ENCODE results near the gene CDC42BPB. TPM values are rescaled to one million over a fixed set of nuclear protein-coding genes. Genes with fewer than 3 reads are reported as not detected.

The CDC42BPB gene
- total RNA-seq, 1 donor from 2014 or later: 131 TPM

DNA sequence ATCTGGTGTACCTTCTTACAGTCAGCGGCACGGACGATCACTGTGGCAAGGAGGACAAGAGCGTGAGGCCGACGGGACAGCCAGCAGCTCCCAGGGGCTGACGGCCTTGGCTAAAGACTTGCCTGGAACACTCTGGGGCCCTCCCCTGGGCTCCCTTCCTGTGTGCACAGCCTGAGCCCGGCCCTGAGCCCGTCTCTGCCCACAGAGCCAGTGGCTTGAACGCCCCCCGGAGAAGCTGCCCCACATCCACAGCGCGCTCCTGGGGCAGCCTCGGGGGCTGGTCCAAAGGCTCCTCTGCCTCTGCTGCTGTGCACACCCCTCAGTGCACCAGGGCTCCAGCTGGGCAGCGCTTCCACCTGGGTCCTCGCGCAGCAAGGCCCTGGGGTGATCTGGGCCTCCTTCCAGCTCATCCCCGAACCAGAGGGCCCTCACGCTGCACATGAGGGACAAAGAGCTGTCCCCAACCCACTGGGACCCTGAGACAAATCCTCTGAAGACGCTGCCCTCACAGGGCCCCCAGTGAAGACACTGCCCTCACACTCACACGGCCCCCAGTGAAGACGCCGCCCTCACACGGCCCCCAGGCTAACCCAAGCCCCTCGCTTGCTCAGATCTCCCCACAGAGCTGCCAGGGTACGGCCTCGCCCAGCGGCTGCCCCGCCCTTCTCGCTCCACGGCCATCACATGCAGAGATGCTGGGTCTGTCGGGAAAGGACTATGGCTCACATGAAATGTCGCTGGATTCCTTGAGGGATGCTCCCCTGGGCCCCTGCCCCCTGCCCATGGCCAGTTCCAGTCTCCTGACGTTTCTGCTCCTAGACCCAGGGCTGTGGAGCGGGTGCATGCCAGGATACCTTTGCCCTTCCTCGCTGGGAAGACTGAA, 112.7 kb downstream of the CDC42BPB start:
- DNase-seq (ENCODE audit: low spot score): no peak

DNA sequence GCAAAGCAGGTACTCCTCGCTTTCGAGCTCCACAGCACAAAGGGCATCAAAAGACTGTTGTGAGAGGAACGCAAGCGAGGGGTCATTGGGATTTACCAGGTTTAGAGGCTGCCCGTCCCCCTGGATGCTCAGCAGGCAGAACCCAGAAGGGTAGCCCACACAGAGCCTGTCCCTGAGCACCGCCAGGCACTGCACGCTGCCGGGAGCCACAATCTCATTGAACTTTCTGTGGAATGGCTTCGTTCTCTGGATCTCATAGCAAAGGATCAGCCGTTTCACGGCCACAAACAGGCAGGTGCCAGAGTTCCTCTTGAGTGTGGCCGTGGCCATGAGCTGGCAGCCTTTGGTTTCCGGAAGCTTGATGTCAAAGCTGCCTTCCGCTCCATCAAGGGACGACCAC, 113.4 kb downstream of the CDC42BPB start:
- no peak for DNase-seq (ENCODE audit: low spot score)

DNA sequence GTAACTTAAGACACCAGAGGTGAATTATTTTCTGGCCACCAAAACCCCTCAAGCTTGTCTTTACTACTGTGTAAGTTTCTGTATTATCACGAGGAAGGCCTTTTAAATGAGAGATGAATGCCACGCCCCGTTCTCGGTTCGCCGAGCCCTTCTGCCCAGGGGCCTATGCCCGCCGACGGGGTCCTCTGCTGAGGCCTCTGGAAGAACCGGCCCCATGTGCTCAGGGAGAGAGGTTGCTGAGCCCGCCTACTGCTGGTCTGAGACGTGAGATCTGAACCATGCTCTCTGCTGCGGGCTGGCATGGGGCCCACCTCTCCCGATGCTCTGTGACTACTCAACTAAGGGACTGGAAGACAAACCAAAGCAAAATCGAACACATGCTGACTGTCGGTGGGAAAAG, 113.9 kb downstream of the CDC42BPB start:
- DNase-seq (ENCODE audit: low spot score): no peak

DNA sequence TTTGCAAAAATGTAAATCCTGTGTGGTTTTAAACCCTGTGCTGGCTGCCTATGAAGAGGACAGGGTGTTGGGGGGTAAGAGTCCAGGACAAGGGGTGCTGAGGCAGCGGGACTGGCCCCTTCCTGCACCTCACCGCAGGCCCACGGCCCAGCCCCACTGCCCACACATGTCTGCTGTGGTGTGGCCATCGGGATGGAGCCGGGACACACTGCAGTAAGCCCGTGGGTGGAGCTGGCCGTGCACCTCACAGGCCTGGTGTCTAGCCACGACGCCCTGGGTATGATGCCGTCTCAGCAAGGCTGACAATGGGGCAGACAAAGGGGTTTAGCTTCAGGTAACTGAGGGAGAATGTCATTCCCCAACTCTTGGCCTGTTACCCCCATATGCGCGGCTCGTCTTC, 115.3 kb downstream of the CDC42BPB start:
- DNase-seq (ENCODE audit: low spot score): no peak

DNA sequence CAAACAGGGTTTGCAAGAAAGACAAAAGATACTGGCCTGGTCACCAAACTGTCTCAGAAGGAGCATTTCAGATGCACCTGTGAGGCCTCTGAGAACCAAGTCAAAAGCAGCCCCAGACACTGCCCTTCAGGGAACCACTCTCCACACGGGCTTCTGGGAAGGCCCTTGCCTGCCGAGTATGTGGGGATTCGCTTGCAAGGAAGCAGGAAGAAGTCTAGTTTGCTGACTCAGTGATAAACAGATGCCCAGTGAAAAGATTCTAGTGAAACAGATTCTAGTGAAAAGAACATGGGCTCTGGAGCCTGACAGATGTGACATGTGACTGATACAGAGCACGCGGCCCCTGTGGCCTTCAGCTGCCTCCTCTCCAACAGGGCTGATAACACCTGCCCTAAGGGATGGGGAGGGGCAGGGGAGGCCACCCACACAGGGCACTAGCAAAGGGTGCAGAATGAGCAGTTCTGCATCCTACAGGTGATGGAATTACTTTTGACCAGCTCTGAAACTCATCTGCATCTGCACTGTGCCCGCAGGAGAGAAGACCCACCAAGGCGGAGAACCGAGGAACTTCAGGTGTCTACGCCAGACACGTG, 115.8 kb downstream of the CDC42BPB start:
- DNase-seq (ENCODE audit: low spot score): no peak

DNA sequence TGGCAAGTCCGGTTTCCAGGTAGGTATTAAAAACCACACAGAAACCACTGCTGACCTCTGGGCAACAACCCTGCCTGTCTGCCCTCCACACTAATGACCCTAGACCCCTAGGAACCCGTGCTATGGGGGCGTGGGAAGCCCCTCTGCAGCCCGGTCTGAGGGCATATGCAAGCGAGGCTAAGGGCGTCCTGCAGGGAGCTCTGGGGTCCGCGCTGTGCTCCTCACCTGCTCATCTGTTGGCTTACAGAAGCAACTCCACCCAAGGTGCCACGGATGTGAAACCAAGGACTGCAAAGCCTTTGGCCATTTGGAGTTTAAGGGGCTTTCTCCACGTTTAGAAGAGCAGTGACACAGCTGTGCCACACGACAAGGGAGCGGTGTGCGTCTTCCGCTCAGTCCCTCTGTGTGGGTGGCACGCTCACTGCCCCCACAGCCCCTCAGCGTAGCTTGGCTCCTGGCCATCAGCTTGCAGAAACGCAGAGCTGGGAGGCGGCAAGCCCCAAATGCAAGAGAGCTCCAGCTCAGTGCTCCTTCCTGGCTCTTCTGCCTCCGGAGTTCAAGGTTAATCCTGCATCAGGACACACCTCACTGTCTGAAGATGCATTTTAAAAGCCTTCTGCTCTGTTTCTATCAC, 116.5 kb downstream of the CDC42BPB start:
- no peak for DNase-seq (ENCODE audit: low spot score)

DNA sequence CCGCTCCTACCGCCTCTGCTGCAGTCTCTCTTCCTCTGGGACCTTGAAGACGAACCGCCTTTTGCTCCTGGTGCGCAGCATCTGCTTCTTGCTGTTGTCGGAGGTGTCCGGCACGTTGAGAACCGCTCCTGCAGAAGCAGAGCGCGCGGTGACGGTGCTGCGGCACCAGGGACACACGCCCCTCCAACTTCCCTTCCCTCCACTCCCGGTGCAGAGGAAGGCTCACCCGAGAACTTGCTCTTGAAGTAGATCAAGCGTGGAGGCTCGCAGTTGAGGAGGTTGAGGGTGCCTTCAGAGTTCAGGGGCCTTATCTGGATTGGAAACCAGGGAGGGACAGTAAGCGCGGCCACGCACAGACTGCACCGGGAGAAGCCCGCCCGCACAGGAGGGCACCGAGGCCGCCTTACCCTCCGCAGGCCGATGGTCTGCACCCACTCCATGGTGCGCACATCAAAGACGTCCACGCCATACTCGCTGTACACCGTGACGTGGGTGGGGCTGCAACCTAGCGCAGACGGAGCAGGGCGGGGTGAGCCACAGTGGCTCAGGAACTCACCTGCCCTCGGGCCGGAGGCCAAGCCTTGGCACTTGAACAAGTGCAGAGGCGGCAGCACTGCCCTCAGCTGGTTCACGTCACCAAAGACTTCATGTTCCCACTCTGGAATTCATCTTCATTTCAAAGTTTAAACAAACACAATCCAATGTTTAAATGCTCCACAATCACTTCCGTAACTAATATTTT, 117.4 kb downstream of the CDC42BPB start:
- DNase-seq (ENCODE audit: low spot score): no peak

DNA sequence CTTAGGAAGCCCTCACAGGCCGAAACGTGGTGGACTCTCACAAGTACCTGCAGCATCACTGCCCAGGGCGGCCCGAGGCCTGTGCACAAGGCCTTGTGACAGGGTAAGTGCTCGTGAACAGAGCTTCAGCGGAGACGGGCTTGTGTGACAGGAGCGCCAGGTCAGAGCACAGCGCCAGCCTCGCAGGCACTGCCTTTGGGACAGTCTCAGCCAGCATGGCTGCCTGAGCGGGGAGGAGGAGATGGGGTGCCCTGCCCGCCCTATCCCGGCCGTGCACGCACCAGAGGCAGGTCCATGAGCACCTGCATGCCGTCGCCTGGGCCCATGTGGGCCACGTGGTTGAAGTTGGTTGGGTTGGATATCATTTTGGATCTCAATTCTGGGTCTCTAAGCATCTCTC, 118.0 kb downstream of the CDC42BPB start:
- DNase-seq (ENCODE audit: low spot score): no peak

DNA sequence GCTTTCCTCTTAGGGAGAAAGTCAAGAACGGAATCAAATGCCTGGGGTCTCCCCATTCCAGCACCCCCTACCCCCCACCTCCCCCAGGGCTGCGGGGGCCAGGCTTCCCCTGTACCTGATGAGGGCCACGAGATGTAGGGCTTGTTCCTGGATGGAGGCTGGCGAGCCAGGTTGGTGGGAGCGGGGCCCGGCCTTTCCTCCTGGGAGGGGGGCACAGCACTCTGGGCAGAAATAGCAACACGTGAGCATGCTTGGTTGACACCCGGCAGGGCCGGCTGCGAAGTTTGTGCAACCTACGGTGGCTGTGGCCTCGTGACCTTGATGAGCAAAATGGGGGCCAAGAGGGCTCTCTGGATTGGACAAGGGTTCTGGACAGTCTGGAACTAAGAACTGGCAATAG, 119.2 kb downstream of the CDC42BPB start:
- no peak for DNase-seq (ENCODE audit: low spot score)

DNA sequence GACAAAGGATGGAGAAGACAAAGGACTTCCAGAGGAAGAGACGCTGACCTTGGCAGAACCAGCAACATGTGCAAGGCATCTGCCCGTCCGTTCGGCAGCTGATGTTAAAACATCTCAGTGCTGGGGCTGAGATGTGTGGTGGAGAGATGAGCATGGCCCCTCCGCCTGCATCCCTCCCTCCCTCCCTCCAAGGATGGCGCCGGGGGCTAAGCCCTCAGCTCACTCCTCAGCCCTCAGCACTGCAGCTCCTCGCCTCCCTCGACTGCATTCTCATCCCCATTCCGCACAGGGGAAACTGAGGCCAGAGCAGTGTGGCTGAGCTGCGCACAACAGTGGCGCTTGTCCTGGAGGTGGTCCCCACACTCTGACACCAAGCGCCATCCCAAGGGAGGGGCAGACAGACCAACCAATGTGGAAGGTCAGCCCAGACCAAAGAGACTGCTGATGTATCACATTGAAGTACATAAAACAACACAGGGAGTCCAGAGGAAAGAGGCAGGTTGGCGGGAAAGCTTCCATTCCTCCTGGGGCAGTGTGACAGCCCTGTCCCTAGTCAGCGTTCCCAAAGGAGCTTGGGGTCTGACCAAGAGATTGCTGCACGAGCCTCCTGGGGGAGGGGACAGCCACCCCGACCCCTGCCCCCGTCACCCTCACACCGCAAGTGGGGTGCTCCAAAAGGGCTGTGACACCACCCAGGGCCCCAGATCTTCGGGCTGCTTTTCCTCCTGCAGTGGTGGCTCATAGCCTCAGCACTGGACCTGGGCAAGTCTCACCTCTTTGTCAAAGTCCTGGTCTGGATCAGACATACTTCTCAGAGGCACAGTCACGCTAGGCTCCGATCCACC, 119.8 kb downstream of the CDC42BPB start:
- DNase-seq (ENCODE audit: low spot score): no peak

DNA sequence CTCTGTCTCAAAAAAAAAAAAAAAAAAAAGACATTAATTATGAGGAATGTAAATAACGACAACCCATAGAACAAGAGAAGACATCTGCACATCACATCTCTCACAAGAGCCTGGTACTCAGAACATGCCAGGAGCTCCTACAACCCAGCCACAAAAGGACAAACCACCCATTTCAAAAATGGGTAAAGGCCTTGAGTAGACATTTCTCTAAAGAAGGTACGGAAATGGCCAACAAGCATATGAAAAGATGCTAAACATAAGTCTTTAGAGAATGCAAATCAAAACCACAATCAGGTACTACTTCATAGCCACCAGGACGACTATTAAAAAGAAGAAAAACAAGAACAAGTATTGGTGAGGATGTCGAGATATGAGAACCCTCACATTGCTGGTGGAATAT, 121.6 kb downstream of the CDC42BPB start:
- no peak for DNase-seq (ENCODE audit: low spot score)

DNA sequence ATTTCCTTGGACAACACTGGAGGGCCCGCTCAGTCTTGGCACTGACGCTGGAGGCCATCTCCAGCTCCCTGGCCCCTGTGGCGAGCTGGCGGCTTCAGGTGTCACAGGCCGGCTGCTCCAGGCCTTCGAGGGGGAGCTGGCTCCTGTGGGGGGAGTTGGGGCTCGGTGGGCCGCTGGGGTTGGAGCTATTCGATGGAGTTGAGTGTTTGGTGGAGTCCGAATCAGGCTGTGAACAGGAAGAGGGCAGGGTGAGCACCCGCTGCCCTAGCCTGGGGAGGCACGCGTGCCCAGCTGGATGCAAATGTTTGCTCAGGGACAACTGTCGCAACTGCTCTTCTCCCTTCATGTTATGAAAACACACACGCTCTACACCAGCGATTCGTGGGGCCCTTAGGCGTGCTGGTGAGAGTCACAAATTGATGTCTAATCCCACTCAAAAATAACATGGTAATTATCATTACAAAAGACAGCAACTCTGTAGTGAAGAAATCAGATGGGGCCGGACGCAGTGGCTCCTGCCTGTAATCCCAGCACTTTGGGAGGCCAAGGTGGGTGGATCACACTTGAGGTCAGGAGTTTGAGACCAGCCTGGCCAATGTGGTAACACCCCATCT, 123.6 kb downstream of the CDC42BPB start:
- DNase-seq (ENCODE audit: low spot score): no peak

DNA sequence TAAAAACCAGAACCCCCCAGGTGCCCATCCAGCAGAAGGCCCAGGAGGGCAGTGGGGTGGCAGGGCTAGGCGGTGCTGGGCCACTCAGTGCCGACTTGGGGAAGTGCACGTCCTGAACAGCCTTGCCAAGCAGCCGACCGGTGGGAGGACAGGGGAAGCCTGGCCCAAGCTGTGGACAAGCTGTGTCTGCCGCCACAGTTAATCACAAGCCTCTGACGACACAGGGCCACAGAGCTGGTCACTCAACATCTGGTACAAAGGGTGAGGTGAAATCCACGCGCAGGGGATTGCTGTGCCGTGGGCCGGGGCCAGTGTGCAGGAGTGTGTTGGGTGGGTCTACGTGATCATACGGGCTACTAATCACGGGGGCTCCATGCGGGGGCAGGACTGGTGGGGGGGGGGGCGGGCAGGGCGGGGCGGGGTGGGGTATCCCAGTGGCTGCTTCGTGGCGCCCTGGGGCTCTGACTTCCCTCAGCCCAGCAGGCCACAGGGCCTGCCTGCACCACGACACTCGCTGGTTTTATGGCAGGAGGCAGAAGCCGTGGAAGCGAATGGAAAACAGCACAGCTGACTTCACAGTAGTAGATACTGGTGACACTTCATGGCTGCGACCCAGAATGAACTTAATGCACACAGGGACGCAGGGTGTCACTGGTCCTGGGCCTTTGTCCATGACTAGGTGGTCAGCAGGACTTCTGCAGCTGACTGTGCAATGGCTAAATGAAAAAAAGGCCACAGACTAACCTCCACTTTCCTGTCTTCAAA, 124.7 kb downstream of the CDC42BPB start:
- DNase-seq (ENCODE audit: low spot score): no peak

DNA sequence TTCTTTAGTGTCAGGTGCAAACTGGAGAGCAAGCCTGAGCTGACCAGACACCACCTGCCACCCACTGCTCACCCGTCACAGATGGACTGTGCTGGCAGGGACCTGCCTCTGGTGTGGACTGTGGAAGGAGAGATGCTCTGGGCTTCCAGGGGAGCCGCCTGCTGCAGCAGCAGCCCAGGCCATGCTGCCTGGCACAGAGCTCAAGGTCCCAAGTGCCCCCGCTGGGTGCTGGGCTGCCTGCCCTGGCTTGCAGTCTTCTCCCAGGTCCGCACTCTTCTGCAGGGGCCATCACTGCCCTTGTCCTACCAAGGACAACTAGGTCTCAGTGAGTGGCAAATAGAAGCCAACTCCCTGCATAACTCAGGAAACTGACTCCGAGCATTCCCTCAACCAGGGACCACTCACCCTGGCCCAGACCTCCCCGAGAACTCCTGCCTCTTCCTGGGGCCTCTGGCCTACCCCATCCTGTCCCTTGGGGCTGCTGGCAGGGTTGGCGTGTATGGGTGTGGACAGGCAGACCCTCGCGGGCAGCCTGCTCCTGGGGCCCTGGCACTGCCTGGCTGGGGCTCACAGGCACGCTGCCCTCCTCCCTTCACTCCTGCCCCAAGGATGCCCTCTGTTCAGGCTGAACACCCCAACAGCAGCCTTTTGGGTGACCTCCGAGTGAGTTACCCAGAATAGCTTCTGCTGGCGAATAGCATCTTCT, 125.6 kb downstream of the CDC42BPB start:
- no peak for DNase-seq (ENCODE audit: low spot score)

DNA sequence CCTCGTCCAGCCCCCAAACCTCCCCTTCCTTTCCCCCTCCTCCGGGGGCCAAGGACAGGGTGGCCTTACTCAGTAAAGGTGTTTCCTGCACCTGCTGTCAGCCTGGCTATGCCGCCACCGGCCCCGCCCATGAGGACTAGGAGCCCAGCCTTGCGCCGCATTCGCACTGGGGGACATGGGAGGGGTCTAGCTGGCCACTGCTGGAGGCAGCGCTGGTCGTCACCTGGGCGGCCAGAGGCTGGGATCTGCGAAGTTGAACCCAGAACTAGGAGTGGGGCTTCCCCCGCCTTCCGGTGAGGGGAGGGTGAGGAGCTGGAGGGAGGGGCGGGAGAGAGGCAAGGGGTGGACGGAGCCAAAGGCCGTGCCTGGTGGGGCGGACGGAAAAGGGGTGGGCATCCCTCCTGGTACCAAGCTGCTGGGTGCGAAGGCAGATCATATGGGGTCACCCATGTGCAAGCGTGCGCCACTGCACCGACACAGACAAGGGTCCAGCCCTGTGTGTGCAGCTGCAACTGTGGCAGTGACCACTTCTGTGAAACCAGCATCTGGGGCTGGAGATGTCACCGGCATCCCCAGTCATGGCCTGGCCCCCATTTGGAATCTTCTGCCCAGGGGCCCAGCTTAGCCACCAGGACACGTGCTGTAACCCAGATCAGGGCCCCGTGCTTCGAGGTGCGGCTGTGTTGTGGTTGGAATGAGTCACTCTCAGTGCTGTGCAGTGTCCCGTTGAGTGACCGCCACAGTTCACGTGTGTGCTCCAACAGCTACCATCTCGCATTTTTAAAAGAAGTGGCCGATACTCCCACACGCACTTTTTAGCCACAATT, 126.4 kb downstream of the CDC42BPB start:
- DNase-seq (ENCODE audit: low spot score): no peak

DNA sequence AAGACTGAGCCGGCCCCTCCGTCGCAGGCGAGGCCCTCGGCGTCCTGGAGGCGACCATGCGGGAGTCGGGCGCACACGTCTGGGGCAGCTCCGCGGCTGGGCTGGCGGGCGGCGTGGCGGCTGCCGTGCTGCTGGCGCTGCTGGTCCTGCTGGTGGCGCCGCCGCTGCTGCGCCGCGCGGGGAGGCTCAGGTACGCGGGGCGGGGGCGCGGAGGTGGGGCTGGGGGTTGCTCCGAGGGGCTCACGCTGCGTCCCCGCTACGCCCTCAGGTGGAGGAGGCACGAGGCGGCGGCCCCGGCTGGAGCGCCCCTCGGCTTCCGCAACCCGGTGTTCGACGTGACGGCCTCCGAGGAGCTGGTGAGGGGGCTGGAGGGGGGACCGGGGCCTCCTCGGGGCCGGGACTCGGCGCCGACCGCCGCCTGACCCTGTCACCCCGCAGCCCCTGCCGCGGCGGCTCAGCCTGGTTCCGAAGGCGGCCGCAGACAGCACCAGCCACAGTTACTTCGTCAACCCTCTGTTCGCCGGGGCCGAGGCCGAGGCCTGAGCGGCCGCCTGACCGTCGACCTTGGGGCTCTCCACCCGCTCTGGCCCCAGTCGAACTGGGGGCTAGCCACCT, 127.1 kb downstream of the CDC42BPB start:
- DNase-seq (ENCODE audit: low spot score): no peak

DNA sequence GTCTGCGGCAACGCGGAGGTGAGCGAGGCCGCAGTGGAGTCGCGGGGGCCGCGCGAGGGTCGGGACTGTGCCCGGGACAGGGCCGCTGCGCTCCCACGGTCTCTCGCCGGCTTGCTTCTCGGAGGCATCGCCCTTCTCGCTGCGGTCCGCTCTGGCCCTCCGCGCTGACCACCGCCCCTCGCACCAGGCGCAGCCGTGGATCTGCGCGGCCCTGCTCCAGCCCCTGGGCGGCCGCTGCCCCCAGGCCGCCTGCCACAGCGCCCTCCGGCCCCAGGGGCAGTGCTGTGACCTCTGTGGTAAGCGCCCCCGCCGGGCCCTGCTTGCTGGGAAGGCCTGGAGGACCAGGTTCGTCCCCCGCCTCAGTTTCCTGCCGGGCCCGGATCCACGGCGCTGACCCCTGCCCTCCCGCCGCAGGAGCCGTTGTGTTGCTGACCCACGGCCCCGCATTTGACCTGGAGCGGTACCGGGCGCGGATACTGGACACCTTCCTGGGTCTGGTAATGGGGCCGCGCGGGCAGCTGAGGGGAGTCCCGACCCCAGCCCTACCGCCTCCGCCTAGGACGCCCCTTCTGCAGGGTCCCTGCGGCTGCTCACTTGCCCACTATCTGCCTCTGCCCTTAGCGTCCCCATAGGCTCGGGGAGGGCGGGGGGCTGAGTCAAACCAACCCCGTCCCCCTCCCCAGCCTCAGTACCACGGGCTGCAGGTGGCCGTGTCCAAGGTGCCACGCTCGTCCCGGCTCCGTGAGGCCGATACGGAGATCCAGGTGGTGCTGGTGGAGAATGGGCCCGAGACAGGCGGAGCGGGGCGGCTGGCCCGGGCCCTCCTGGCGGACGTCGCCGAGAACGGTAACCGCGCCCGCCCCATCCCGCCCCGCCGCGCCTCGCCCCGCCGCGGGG, 127.9 kb downstream of the CDC42BPB start:
- no peak for DNase-seq (ENCODE audit: low spot score)

Data from ureter (tissue), 1 donor.